A673 (cell line): ENCODE measurements around the gene CDHR4. TPM values are rescaled to one million over a fixed set of nuclear protein-coding genes. Genes with fewer than 3 reads are reported as not detected.
"Not testable (repeated sequence)": the region's sequence is repeated elsewhere in the genome, so short reads cannot be mapped to it uniquely, and the experiment has no call there.

Source experiments
- BruUV-seq: library from RNA; stranded (reverse); fragments of 400-500 nt; replicated peaks from 2 replicates; lab custom pipeline; 2021; lab: Mats Ljungman, UMichigan
- CTCF ChIA-PET: fragments of 300-600 bp; sonication (Branson Sonifier 250); formaldehyde crosslinking; loops from one replicate; lab custom pipeline; 2022; ENCODE audit warnings: antibody characterized with exemption; lab: Charles Lee
- POLR2A ChIA-PET: fragments of 300-600 bp; sonication (Branson Sonifier 250); formaldehyde crosslinking; loops from one replicate; lab custom pipeline; 2022; ENCODE audit warnings: antibody characterized with exemption; ENCODE audit not compliant: low non-redundant PET; lab: Charles Lee
- DNase-seq: peaks from one replicate; pipeline ENCODE4 v3.0.0-alpha.2; 2015; ENCODE audit warnings: low spot score
- H3K27ac ChIP-seq: fragments of 200-600 bp; sonication (generic); 2 replicates; pipeline ENCODE4 v1.5.1; 2016; ENCODE audit warnings: mixed run types, low read depth, mild to moderate bottlenecking, mixed read lengths, antibody characterized with exemption, low read length; ENCODE audit not compliant: poor library complexity, severe bottlenecking
- H3K27me3 ChIP-seq: fragments of 200-600 bp; sonication (generic); replicated peaks from 2 replicates; pipeline ENCODE4 v1.6.1; 2017; ENCODE audit warnings: mixed run types, low read depth, mild to moderate bottlenecking, mixed read lengths, antibody characterized with exemption, low read length; ENCODE audit not compliant: insufficient read depth, poor library complexity
- H3K36me3 ChIP-seq: fragments of 200-600 bp; sonication (generic); 2 replicates; pipeline ENCODE4 v1.6.1; 2016; ENCODE audit warnings: mixed run types, mild to moderate bottlenecking, mixed read lengths, antibody characterized with exemption, low read length; ENCODE audit not compliant: insufficient read depth, poor library complexity, severe bottlenecking
- H3K4me1 ChIP-seq: fragments of 200-600 bp; sonication (generic); 2 replicates; pipeline ENCODE4 v1.6.1; 2017; ENCODE audit warnings: mixed run types, mild to moderate bottlenecking, mixed read lengths, antibody characterized with exemption, low read length; ENCODE audit not compliant: insufficient read depth, poor library complexity, severe bottlenecking
- H3K4me3 ChIP-seq: fragments of 200-600 bp; sonication (generic); 2 replicates; pipeline ENCODE4 v1.5.1; 2016; ENCODE audit warnings: low read depth, mixed run types, mild to moderate bottlenecking, mixed read lengths, low read length; ENCODE audit not compliant: poor library complexity, severe bottlenecking
- H3K9me3 ChIP-seq: fragments of 200-600 bp; sonication (generic); 2 replicates; pipeline ENCODE4 v1.6.1; 2016; ENCODE audit warnings: mixed run types, low read depth, mild to moderate bottlenecking, mixed read lengths, antibody characterized with exemption, low read length; ENCODE audit not compliant: poor library complexity, severe bottlenecking
- EZH2 ChIP-seq: fragments of 200-600 bp; sonication (generic); IDR thresholded peaks from 2 replicates; pipeline ENCODE4 v1.6.1; 2017; ENCODE audit warnings: borderline replicate concordance, low read depth, mild to moderate bottlenecking, mixed read lengths, antibody characterized with exemption, low read length; ENCODE audit not compliant: poor library complexity, severe bottlenecking
- intact Hi-C: fragments of 100-400 bp; cut with micrococcal nuclease; formaldehyde crosslinking; loops from one replicate; pipeline ENCODE4 v1.10.0; 2022; ENCODE audit not compliant: unreplicated experiment
- total RNA-seq: library from RNA; stranded (reverse); gene quantifications from 2 replicates; pipeline ENCODE4 v1.2.3, GENCODE V29; 2021
- TF ChIP-seq, protein P1 (sequence below): fragments of 300-800, 200-600 bp; sonication (generic); conservative IDR thresholded peaks from 2 replicates; pipeline ENCODE4 v1.5.1; 2017; ENCODE audit warnings: low read depth, mild to moderate bottlenecking, antibody characterized with exemption, low read length, moderate library complexity, mixed read lengths

CDHR4 gene
- total RNA-seq, 1 experiment from 2014 or later = not detected

DNA sequence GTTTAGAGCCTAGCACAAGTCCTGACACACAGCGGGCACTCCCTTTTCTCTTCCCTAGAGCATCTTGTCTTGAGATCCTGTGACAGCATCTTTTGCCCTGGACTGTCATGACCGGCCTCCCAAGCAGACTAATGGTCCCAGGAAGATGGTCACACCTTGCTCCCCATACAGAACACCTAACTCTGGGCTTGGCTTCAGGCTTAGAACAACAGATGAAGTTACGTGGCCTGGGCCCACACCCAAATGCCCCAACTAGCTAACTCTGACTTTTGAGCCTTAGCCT, 12.6 kb downstream of the CDHR4 start:
- Histone ChIP-seq H3K9me3 (no peaks in the 10 kb centered on the region), H3K4me1 (no peaks in the 10 kb centered on the region), H3K27ac (no peak overlapping the region), H3K4me3 (peak overlapping the region; percentile 84), H3K27me3 (no peaks in the 10 kb centered on the region), H3K36me3 (peaks cover 6% of the 10 kb centered on the region)
- CTCF ChIA-PET = no interaction called here
- intact Hi-C loops = no loop called here
- POLR2A ChIA-PET = no interaction called here
- DNase-seq = no peak
- BruUV-seq = no TSS peak
- TF ChIP-seq, protein P1, sequence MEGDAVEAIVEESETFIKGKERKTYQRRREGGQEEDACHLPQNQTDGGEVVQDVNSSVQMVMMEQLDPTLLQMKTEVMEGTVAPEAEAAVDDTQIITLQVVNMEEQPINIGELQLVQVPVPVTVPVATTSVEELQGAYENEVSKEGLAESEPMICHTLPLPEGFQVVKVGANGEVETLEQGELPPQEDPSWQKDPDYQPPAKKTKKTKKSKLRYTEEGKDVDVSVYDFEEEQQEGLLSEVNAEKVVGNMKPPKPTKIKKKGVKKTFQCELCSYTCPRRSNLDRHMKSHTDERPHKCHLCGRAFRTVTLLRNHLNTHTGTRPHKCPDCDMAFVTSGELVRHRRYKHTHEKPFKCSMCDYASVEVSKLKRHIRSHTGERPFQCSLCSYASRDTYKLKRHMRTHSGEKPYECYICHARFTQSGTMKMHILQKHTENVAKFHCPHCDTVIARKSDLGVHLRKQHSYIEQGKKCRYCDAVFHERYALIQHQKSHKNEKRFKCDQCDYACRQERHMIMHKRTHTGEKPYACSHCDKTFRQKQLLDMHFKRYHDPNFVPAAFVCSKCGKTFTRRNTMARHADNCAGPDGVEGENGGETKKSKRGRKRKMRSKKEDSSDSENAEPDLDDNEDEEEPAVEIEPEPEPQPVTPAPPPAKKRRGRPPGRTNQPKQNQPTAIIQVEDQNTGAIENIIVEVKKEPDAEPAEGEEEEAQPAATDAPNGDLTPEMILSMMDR = no peak
- TF ChIP-seq EZH2 = no peak

DNA sequence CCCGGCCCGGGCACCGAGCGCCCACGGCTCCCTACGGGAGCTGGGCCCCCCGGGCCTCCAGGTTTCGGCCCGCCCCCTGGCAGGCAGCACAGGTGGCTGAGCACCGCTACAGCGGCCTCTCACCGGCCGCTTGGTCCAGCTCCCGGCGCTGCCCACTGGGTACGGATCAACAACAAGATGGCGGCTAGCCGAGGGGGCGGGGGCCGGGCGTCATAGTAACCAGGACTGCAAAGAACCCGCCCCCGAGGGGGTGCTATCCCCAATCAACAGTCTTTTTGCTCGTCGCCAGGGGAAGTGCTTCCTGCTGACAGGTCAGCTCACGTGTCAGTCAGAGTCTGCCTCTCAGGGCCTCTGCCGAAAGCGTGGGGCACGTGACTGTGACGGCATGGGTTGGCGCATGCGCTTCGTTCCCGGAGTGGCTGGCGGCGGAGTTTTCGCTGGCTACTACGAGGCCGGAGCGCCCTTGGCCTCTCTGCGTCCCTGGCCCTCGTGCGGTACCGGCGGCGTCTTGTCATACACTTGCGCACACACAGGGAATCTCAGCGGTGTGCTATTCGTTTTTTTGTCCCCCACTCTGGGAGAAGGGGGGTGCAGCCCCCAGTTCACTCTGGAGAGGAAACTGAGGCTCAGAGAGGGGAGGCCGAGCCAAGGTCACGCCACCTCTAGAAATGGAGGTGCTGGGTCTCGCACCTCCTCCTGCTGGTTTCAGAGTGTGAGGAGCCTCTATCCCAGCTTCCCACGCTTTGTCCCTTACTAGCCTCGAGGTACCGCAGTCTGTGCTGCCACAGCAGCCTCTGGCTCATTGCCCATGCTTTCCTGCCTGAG, 13.1 kb downstream of the CDHR4 start, which contains the start of gene IP6K1:
TSS of gene IP6K1 (minus strand) at position 186 of the 825 bp plus-strand sequence. CDS start 38,502 bp downstream, outside the sequence.
- no peaks in the 10 kb centered on the region for H3K4me1 ChIP-seq
- POLR2A ChIA-PET = no interaction called here
- peak within 1 kb of the TSS; percentile 81 for H3K27ac ChIP-seq
- no peaks in the 10 kb centered on the region for H3K27me3 ChIP-seq
- no peaks in the 10 kb centered on the region for H3K9me3 ChIP-seq
- peaks cover 6% of the 10 kb centered on the region for H3K36me3 ChIP-seq
- TF ChIP-seq EZH2 = no peak
- TF ChIP-seq, protein P1 = no peak
- intact Hi-C loops = no loop called here
- H3K4me3 ChIP-seq = peak within 1 kb of the TSS; percentile 84
- CTCF ChIA-PET = no interaction called here
- BruUV-seq = TSS peak; percentile 96
- DNase-seq = peak; percentile 98

DNA sequence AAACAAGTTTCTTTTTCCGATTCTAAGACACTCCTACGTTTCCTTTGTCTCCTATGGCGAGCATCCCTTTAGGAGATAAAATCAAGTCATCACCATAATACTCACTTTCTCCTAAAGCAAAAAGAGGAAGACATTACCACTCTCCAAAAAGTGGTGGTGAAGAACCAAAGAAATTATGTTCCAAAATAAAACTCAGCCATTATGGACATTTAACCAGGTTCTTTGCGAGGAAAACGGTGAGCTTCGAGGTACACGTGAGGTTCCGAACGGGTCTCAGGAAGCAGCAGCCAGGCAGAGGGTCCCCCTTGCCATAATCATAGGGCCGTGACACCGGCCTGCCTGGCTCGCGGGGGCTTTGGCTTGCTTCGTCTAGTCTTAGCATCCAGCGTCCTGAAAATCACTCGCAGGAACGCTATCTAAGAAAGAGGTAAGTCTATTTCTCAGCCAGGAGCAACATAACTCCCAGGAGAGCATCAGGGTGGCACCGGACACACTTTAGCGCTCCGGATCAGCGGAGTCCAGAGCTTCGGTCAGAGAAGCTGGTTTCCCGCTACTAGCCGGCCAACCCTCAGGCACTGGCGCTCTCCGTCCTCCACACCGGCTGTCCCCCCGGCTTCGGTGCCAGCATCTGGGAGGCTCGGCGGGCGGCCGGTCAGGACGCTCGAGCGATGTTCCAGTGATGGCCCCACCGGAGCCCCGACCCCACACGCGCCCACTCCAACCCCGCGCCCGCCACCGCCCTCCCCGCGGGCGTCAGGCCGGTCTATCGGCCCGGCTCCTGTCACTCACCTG, 13.9 kb downstream of the CDHR4 start:
- H3K4me1 ChIP-seq = no peaks in the 10 kb centered on the region
- H3K36me3 ChIP-seq = peaks cover 6% of the 10 kb centered on the region
- POLR2A ChIA-PET = no interaction called here
- DNase-seq = no peak
- peak overlapping the region; percentile 81 for H3K27ac ChIP-seq
- intact Hi-C loops = no loop called here
- no TSS peak for BruUV-seq
- CTCF ChIA-PET = no interaction called here
- no peaks in the 10 kb centered on the region for H3K9me3 ChIP-seq
- H3K27me3 ChIP-seq = no peaks in the 10 kb centered on the region
- TF ChIP-seq EZH2 = no peak
- TF ChIP-seq, protein P1 = no peak
- peak overlapping the region; percentile 84 for H3K4me3 ChIP-seq

DNA sequence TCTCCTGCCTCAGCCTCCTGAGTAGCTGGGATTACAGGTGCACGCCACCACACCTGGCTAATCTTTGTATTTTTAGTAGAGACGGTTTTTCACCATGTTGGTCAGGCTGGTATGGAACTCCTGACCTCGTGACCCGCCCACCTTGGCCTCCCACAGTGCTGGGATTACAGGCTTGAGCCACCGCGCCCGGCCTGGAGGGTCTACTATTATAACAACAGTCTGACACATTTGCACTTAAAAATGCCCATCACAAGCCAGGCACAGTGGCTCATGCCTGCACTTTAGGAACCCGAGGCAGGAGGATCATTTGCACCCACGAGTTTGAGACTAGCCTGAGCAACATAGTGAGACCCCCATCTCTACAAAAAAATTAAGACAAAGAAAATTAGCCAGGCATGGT, 17.4 kb downstream of the CDHR4 start:
- intact Hi-C loops, H3K27me3 ChIP-seq, H3K4me3 ChIP-seq, BruUV-seq, H3K9me3 ChIP-seq, POLR2A ChIA-PET, H3K27ac ChIP-seq, H3K4me1 ChIP-seq, H3K36me3 ChIP-seq, DNase-seq: not testable (repeated sequence)
- CTCF ChIA-PET = interaction anchor here (0.7 kb wide), 1 partner anchor 53 kb away, joined by 3 read pairs; no protein-coding TSS in a partner anchor
